ENCODE measurements around the gene GAK. TPM values are rescaled to one million over a fixed set of nuclear protein-coding genes. Genes with fewer than 3 reads are reported as not detected.

Gene GAK
- total and polyA plus RNA-seq, 2 of the 4 experiments (the other 2 are of a cell fraction) = 45.1 to 133 TPM

DNA sequence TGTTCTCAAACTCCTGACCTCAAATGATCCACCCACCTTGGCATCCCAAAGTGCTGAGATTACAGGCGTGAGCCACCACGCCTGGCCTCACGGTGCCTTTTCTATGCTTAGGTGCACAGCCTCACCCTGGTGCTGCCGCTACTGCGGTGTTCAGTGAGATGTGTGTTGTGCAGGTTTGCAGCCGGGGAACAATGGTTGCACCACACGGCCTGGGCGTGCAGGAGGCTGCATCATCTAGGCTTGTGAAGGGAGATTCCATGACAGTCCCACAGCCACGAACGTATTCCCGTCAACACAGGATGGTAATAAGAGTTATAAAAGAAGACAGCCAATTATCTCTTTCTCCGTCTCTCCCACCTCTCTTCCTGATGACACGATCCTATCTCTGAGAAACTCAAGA lies 128.2 kb downstream of the GAK start:
- Histone ChIP-seq H2BK15ac (ENCODE audit: low read depth, low read length) (no peak overlapping the region), H4K8ac (ENCODE audit: low read depth in 2 of 2, low read length in 2 of 2) (no peak overlapping the region), H3K4me3 (ENCODE audit: insufficient read depth, low read depth, low read length) (no peak overlapping the region), H4K91ac (ENCODE audit: insufficient read depth, low read depth, low read length) (no peak overlapping the region), H2AFZ (replicated peaks; ENCODE audit: low read length, poor library complexity) (no peak overlapping the region), H3K79me1 (ENCODE audit: low read depth in 1 of 2, low read length in 2 of 2) (no peaks in the 10 kb centered on the region), H3K23ac (ENCODE audit: low read depth, low read length) (no peak overlapping the region), H3K4me1 (ENCODE audit: control insufficient read depth, insufficient read depth, low read length) (no peaks in the 10 kb centered on the region), H3K9ac (ENCODE audit: low read depth, low read length) (no peak overlapping the region), H4K20me1 (ENCODE audit: insufficient read depth, low read length) (no peaks in the 10 kb centered on the region), H3K27me3 (ENCODE audit: control insufficient read depth, insufficient read depth, low read length) (peaks cover 11% of the 10 kb centered on the region), H2BK5ac (ENCODE audit: low read depth, low read length, poor library complexity, severe bottlenecking) (no peak overlapping the region), H3K27ac (ENCODE audit: insufficient read depth, low read length) (no peak overlapping the region), H3K9me3 (ENCODE audit: control insufficient read depth, insufficient read depth, low read length) (peaks cover 5% of the 10 kb centered on the region), H2BK20ac (ENCODE audit: low read depth, low read length) (no peak overlapping the region), H3K18ac (ENCODE audit: low read depth, low read length) (no peak overlapping the region), H2AK5ac (ENCODE audit: low read depth, low read length) (no peak overlapping the region), H3K4me2 (ENCODE audit: low read depth, low read length) (no peak overlapping the region), H2BK120ac (ENCODE audit: low read depth, low read length) (no peak overlapping the region), H3K56ac (ENCODE audit: extremely low read depth, insufficient read depth, low read length) (no peak overlapping the region), H3K14ac (replicated peaks; ENCODE audit: low read depth, low read length) (no peak overlapping the region), H3K36me3 (ENCODE audit: control insufficient read depth, insufficient read depth, low read length) (no peaks in the 10 kb centered on the region), H3K4ac (ENCODE audit: low read depth, low read length) (no peak overlapping the region), H4K5ac (ENCODE audit: low read depth, low read length) (no peak overlapping the region), H3K9me1 (ENCODE audit: insufficient read depth, low read length) (no peaks in the 10 kb centered on the region), H2AK9ac (replicated peaks; ENCODE audit: low read depth, low read length, poor library complexity) (no peak overlapping the region)
- POLR2A ChIA-PET (ENCODE audit: unreplicated experiment) = no interaction called here
- TF ChIP-seq CHD1 (IDR thresholded peaks at IDR 0.05; ENCODE audit: low read depth, low read length) = no peak
- no peak for TF ChIP-seq BHLHE40 (IDR thresholded peaks at IDR 0.05; ENCODE audit: low read depth, low read length)
- TF ChIP-seq, protein P1, sequence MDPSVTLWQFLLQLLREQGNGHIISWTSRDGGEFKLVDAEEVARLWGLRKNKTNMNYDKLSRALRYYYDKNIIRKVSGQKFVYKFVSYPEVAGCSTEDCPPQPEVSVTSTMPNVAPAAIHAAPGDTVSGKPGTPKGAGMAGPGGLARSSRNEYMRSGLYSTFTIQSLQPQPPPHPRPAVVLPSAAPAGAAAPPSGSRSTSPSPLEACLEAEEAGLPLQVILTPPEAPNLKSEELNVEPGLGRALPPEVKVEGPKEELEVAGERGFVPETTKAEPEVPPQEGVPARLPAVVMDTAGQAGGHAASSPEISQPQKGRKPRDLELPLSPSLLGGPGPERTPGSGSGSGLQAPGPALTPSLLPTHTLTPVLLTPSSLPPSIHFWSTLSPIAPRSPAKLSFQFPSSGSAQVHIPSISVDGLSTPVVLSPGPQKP (IDR thresholded peaks at IDR 0.05; ENCODE audit: borderline replicate concordance, low read depth, low read length) = no peak
- in situ Hi-C loops (cut with MboI; ENCODE audit: low sequenced_read_pairs) = no loop called here
- no TSS peak for BruUV-seq (replicated peaks)
- DNase-seq = no peak
- ATAC-seq (ENCODE audit: low read depth) = no peak
- intact Hi-C loops (cut with micrococcal nuclease) = no loop called here
- CTCF ChIA-PET = no interaction called here
- dilution Hi-C loops (cut with HindIII; ENCODE audit: low sequenced_read_pairs, unreplicated experiment) = no loop called here
- WGBS, 2 experiments (ENCODE audit: extremely low coverage in 2 of 2, insufficient read length in 1 of 2) = 77% methylated on average over 4 of the region's 13 CpGs; no CpG with 5 or more reads in 1 of the 2 experiments

All from IMR-90 (cell line).